ENCODE measurements around the gene DCP2. TPM values are rescaled to one million over a fixed set of nuclear protein-coding genes. Genes with fewer than 3 reads are reported as not detected.

The DCP2 gene
- total RNA-seq (10 to 100 TPM; 18.1 to 26.8 (median 20.8) TPM), polyA plus RNA-seq (10 to 100 TPM in 1 of 3 donors, 1 to 10 TPM in 2; 5.5 to 12.4 (median 9.6) TPM)

GRCh38 chr5:112976432-112977309 is at the start of gene DCP2:
Gene DCP2 (plus strand): TSS chr5:112976798. CDS start chr5:112976934, 136 bp downstream.
- Histone ChIP-seq H3K27ac (peak within 1 kb of the TSS; percentile 88 to 93 (median 91)), H3K27me3 (no peaks in the 10 kb centered on the region), H3K9me3 (no peaks in the 10 kb centered on the region), H3K4me1 (peaks cover 0 to 36% (median 18%) of the 10 kb centered on the region in 4 donors), H3K4me3 (peak within 1 kb of the TSS; percentile 77 to 93 (median 88)), H3K36me3 (no peaks in the 10 kb centered on the region)
- intact Hi-C loops (cut with DNase I): loop anchor here (1.0 to 5.0 kb wide), 2 partner anchors 54 to 536 kb away; partner anchors contain the start of genes REEP5 and YTHDC2
- 0 to 1% methylated on average over 75 of the region's 75 CpGs for WGBS, 2 donors
- peak; percentile 97 for DNase-seq
- peak; percentile 72 to 90 (median 86) for TF ChIP-seq POLR2AphosphoS5 (IDR thresholded peaks at IDR 0.05)
- no peak for TF ChIP-seq CTCF (IDR thresholded peaks at IDR 0.05)
- no peak for TF ChIP-seq EP300 (IDR thresholded peaks at IDR 0.05)
- peak; percentile 61 to 65 for TF ChIP-seq POLR2A (IDR thresholded peaks at IDR 0.05)

GRCh38 chr5:112929336-112930081 is 47.1 kb upstream of the DCP2 start:
- no peak for DNase-seq
- Histone ChIP-seq H3K27me3 (no peaks in the 10 kb centered on the region), H3K36me3 (no peaks in the 10 kb centered on the region), H3K27ac (no peak overlapping the region), H3K4me3 (no peak overlapping the region), H3K9me3 (no peaks in the 10 kb centered on the region), H3K4me1 (no peaks in the 10 kb centered on the region)
- TF ChIP-seq POLR2A (IDR thresholded peaks at IDR 0.05) (no peak), CTCF (IDR thresholded peaks at IDR 0.05) (no peak), POLR2AphosphoS5 (IDR thresholded peaks at IDR 0.05) (no peak), EP300 (IDR thresholded peaks at IDR 0.05) (no peak)
- WGBS, 2 donors: 69 to 85% methylated on average over 4 of the region's 4 CpGs
- intact Hi-C loops (cut with DNase I): no loop called here

GRCh38 chr5:112930082-112930344 is 46.6 kb upstream of the DCP2 start:
- 36 to 75% methylated on average over 1 of the region's 1 CpG for WGBS, 2 donors
- Histone ChIP-seq H3K27me3 (no peaks in the 10 kb centered on the region), H3K9me3 (no peaks in the 10 kb centered on the region), H3K27ac (no peak overlapping the region), H3K4me3 (no peak overlapping the region), H3K36me3 (no peaks in the 10 kb centered on the region), H3K4me1 (no peaks in the 10 kb centered on the region)
- intact Hi-C loops (cut with DNase I): no loop called here
- no peak for DNase-seq
- TF ChIP-seq EP300 (IDR thresholded peaks at IDR 0.05) (no peak), POLR2AphosphoS5 (IDR thresholded peaks at IDR 0.05) (no peak), POLR2A (IDR thresholded peaks at IDR 0.05) (no peak), CTCF (IDR thresholded peaks at IDR 0.05) (no peak)

GRCh38 chr5:112931473-112931872 is 45.1 kb upstream of the DCP2 start:
- intact Hi-C loops (cut with DNase I): no loop called here
- 63 to 79% methylated on average over 2 of the region's 2 CpGs for WGBS, 2 donors
- H3K27ac ChIP-seq: no peak overlapping the region
- H3K4me3 ChIP-seq: no peak overlapping the region
- no peaks in the 10 kb centered on the region for H3K4me1 ChIP-seq
- TF ChIP-seq POLR2AphosphoS5 (IDR thresholded peaks at IDR 0.05) (no peak), CTCF (IDR thresholded peaks at IDR 0.05) (no peak), EP300 (IDR thresholded peaks at IDR 0.05) (no peak), POLR2A (IDR thresholded peaks at IDR 0.05) (no peak)
- H3K27me3 ChIP-seq: no peaks in the 10 kb centered on the region
- no peak for DNase-seq
- H3K36me3 ChIP-seq: no peaks in the 10 kb centered on the region
- H3K9me3 ChIP-seq: no peaks in the 10 kb centered on the region
